Kasumi-1 (cell line): ENCODE measurements around the gene FAM131C.

Source experiments
- DNase-seq, 2 experiments: peaks; one replicate each; lab custom pipeline; 2025; lab: John Stamatoyannopoulos, UW

The FAM131C gene

DNA sequence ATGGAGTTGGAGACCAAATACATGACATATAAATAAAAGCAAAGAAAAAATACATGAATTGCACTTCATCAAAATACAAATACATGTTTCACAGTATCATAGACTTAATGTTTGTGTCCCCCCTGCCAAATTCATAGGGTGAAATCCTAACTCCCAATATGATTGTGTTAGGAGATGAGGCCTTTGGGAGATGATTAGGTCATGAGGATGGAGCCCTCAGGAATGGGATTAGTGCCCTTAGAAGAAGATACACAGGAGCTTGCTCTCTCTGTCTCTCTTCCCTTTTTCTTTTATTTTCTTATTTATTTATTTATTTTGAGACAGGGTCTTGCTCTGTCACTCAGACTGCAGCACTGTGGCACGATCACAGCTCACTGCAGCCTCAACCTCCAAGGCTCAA is 26.0 kb upstream of the FAM131C start:
- DNase-seq = no peak

DNA sequence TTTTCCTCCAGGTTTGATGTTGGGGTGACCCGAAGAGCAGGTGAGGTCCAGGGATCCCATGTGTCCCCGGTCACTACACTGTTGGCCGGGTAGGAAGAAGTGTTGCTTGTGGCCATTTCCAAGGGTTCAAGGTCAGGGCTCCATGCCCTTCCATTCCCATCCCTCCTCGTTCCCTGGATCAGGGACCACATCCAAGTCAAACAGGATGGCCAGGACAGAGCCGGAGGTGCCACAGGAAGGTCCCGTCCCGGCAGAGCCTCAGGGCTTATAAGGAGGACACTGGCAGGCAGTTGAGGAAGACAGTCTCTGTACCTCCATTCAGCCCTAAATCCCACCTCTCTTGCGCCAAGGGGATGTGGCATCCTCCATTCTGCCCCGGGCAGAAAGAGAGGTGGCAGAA is 22.0 kb upstream of the FAM131C start:
- DNase-seq = no peak

DNA sequence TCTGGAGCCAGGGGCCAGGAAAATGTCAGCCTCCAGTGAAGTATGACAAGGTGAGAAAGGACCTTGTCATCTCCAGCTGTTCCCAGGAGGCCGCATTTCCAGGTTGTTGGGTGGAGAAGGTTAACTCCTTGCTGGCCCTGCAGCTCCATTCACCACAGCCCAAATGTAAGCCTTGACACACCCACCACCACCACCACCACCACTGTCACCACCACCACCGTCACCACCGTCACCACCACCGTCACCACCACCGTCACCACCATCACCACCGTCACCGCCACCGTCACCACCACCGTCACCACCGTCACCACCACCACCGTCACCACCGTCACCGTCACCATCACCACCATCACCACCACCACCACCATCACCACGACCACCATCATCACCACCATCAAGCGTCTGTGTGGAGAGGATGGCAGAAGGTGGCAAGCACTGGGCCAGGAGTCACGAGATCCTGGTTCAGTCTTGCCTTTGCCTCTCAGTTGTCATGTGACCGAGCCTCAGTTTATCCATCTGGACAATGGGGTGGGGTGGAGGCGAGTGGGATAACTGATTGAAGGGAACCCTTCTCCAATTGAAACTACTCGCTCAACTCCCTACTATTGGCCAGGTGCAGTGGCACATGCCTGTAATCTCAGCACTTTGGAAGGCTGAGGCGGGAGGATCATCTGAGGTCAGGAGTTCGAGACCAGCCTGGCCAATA is 21.2 kb upstream of the FAM131C start:
- no peak for DNase-seq

DNA sequence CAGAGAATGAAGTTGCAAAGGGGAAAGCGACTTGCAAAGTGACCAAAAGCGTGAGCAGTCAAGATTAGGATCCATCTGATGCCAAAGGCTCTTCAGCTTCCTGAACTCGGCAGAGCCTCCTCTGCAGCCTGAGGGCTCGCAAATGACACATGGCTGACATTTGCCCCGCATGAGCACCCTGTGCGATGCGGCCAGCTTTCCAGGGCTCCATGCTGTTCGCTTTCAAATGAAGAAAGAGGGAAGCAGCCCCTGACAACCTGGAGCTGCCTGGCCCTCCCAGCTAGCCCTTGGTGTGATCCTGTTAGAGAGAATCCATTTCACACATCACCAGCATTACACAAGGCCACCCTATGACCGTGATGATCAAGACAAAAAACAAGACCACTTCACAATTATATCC is 20.2 kb upstream of the FAM131C start:
- DNase-seq = no peak

DNA sequence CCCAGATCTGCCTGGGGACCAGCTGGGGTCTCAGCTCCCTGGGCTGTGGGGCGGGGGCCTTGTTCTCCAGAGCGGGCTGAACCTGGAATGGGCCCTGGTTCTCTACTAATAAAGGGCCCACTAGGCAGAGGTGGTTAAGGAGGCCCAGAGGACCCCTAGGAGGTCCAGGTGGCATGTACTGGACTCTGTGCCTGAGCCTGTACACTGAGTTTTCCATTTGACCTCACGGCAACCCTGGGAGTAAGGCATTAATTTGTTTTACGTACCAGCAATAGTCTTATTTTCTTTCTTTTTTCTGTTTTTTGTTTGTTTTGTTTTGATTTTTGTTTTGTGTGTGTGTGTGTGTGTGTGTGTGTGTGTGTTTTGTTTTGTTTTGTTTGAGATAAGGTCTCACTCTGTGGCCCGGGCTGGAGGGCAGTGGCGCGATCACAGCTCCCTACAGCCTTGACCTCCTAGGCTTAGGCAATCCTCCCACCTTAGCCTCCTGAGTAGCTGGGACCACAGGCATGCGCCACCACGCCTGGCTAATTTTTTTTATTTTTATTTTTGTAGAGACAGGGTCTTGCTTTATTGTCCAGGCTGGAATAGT is 19.6 kb upstream of the FAM131C start:
- no peak for DNase-seq

DNA sequence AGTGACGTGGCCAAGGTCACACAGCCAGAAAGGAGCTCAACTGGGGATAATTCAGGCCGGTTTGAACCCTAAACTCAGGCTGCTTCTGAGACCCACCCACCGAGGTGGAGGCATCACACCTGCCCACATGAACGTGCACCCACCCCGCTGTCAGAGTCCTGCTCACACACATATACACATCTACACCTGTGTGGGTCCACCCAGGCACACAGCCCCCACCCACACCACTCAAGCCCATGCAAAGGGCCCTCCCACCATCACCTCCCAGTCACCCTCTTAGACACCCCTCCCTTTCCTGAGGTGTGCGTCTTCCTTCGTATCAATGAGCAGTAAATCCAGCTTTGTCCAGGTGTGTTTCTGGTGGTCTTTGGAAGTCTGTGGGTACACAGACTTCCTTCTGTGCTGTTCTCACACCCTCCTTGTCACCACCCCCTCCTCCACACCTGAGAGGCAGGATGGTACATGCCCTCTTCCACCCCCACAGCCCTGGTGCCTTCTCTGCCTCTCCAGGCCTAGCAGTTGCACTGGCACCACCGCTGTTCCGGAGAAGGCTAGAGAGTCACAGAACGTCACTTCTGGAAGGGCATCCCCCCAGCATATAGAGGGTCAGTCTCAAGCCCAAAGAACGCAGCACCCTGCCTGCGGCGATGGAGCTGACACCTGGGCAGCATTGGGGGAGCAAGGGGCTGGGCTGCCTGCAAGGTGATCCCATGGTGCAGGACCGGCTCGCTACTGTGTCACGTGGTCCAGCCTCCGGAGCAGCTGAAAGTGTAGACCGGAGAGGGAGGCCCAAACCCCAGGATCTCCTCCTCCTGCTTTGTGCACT is 18.9 kb upstream of the FAM131C start:
- DNase-seq = no peak

DNA sequence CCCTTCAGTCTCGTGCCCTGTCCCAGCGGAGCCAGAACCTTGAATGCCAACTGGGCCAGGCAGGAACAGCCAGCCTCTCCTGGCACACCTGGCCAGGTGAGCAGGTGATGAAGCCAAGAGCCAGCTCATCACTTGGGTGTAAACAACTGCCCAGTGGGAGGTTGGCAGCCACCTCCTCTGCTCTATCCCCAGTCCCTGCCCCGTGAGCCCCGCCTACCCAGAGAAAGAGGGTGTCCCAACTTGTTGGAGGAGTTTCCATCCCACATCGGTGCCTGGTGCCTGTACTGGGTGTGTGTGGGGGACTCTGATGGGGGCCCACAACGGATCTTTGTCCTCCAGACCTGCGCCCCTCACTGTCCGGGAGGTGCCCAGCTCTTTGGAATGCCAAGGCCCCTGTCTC is 17.8 kb upstream of the FAM131C start:
- no peak for DNase-seq

DNA sequence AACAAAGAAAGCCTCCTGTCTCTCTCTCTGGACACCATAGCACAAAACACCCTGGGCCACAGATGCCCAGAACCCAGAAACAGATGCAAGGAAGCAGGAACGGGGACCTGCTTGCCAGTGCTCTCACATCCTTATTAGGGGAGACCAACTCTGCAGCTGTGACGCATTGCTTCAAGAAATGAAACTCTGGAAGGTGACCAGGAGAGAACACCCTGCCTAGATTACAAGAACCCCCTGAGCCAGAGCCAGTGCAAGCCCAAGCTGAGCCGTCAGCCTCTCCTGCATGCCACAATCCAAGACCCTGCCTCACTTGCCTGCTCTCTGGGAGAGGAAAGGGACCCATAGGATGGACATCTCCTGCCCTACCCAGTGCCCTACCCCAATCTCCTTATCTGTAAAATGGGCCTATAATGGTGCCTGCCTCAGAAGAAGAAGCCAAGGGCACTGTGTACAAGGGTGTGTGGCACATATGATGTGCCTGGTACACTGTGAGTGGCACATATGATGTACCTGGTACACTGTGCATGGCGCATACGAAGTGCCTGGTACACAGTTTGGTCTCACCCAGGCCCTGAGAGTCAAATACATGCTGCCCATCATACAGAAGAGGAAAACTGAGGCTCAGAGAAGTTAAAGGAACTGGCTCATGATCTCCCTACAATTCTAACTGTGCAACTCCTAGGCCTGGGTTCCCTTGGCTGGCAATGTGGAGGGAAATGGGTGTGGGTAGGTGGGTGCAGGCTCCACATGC is 16.8 kb upstream of the FAM131C start:
- no peak for DNase-seq

DNA sequence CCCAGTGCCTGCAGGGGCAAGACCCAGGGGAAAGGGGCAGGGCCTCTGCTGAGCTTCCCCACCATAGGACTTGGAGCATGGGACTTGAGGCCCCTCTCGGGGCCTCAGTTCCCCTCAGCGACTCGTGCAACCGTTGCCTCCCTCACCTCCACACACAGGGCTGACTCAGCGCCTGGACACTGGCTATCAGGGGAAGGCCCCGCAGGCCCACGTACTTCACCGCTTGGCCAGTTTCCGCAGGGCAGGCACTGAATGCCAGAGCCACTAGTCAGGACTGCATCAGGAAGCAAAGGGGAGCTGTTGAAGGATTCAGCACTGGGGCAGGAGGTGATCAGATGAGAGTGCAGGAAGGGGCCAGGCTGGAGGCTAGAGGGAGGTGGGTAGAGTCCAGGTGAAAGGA is 15.5 kb upstream of the FAM131C start:
- no peak for DNase-seq

DNA sequence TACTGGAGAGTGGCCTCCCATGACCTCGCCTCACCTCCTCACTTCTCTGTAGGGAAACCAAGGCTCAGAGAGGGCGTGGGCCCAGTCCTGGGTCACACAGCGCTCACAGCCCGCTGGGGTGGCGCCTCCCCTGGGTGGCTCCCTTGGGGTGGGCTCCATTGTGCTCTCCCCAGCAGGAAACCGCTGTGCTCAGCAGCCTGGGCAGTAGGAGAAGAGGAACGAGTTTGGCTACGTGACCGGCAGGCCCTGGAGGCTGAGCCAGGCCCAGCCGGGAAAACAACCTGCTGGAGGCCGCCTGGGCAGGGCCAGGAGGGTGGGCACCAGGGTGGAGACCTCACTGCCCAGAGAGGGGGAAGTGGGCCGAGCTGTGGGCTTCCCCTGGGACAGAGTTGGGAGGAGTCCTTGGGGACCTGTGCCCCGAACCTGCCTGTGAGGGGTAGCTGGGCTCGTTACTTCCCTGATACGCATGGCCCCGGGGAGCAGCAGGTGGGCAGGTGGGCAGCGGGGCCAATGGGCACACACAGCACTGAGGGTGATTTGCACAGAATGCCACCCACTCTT is 15.0 kb upstream of the FAM131C start:
- no peak for DNase-seq

DNA sequence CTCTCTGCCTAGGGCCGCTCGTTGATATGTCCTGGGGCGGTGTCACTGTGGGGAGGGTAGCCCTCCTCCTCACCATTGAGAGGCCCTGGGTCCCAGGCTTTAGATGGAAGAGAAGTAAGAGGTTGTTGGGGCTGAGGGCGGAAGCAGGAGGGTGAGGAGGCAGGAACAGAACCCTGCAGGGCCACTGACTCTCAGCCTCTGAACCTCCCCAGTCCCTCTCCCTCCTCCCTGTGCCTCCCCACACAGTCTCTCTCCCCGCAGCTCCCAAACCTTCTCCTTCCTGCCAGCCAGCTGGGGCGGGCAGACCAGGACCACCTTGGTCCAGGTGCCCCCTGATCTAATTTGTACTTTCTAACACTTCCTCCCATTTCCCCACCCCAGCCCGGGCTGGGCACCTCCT is 14.3 kb upstream of the FAM131C start:
- no peak for DNase-seq

DNA sequence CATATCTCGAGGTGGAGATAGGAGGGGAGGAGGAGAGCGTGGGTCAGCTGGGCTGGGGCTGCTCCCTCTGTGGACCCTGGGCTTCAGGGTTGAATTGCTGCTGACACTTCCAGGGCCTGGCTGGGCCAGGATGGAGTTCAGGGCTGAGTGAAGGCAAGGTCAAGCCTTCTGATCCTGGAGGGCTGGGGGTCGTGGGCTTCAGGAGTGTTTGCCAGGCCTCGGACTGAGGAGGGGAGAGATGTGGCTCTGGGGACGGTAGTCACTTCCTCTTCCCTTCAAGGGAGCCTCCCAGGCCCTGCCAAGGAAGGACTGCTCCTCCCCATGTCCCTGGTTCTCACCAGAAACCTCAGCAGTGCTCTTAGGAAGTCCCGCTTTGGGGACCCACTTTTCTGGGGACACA is 12.1 kb upstream of the FAM131C start:
- peak in 1 of 2 experiments; percentile 13 for DNase-seq

DNA sequence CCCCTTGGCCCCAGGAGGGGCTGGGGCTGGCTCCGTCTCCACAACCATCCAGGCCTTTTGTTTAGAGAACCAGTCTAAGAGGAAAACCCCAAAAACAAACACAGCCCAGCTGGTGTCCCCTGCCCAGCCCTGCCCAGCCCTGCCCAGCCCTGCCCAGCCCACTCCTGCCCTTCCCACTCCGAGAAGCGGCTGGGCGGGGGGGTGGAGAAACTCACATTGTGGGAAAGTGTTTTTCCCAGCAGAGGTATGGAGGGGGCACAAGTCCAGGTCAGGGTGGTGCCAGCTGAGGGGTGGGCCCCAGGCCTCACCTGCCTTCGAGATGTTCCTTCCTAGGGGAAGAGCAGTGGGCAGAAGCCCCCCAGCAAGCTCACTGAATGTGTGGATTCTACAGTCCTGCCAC is 10.0 kb upstream of the FAM131C start:
- DNase-seq = no peak

DNA sequence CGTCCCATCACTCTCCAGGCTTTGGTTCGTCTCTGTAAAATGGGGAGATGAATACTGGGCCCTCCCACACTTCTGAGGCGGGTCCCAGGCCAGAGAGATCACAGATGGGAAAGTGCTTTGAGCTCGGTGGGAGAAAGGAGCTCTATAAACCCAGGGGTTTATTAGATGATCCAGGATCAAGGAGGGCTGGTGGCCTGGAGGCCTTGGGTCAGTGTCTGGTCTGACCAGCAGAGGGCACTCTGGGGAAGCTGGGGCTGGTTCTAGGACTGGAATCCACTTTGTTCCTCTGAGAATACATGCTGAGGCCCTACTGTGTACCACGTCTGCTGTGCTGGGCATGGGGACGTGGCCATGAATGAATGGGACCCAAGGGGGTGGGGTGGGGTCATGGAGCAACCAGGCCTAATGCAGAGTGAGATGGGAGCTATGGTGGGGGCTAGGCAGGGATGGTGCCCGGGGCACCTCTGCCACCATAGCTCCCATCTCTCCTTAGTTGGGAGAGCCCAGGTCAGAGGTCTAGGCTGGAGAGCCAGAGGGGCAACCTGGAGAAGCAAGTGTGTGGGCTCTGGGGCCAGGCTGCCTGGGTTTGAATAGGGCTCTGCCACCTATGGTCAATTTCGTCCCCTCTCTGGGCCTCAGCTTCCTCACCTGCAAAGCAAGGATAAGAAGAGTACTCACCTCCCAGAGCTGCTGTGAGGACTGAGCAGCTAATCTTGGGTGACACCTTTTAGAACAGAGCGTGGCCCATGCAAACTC is 9.0 kb upstream of the FAM131C start:
- DNase-seq = peak; percentile 47 to 58

DNA sequence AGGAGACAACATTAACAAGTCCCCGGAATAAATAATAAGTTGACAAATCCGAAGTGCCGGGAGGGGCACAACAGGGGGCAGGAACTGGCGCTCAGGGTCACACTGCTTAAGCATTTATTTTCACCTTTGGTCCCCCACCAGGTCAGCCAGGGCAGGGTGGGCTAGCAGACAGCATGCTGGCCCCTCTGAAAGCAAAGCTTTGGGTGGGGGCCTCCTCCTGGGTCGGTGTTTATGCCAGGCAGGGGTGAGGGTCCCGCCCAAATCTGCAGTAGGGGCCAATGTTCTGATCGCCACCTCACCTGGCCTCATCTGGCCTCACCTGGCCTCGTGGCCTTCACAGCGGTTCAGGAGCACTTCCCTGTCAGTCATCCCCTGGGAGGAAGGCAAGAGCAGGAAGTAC is 8.2 kb upstream of the FAM131C start:
- no peak for DNase-seq

DNA sequence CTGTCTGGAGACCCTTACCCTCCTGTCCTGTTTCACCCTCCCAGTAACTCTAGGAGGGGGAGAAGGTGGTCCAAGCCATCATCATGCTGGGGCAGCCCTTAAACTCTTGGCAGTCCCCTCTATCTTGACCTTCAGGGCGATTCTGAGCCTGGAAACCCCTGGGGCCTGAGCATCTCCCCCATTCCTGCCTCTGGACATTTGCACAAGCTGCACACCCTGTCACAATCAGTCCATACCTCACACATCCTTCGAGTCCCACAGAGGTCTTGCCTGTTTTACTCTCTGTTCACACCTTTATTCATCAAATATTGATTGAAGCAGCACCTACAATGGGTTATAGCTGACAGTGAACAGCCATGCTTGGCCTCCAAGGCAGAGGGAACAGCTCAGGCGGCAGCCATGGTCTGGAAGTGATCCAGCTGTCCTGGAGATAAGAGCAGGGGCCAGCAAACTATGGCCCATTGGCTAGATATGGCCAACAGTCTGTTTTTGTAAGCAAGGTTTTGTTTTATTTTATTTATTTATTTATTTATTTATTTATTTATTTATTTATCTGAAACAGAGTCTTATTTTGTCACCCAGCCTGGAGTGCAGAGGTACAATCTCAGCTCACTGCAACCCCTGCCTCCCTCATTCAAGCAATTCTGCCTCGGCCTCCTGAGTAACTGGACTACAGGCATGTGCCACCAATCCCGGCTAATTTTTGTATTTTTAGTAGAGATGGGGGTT is 7.1 kb upstream of the FAM131C start:
- no peak for DNase-seq

DNA sequence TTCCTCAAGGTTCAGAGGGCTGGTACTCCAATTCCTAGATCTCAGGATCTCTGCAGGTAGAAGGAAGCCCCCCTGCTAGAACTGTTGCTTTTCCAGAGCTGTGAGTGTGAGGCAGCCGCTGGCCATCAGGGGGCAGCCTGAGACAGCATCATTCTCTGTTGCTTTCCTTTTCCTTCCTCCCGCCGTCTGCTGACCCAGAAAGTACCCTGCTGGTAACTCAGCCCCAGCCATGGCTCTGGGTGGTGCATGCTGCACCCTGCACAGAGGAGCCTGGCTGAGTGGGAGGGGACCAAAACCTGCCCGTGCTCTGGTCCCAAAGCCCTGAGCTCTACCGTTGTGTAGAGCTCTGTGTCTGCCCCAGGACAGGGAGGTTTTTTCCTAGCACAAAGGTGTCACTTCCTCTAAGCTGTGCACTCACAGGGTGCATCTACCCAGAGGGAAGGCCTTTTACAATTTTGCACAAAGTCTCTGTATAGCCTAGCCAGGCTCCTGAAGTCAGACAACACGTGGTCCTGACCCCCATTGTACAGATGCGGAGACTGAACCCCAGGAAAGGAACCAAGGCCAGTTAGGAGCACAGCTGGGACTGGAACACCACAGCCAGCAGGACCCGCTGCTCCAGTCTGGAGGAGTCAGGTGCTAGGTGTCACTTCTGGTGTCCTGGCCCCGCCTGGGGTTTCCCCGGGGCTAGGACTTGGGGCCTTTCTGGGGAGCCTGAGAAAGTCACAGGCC is 5.6 kb upstream of the FAM131C start:
- peak; percentile 66 to 82 for DNase-seq

DNA sequence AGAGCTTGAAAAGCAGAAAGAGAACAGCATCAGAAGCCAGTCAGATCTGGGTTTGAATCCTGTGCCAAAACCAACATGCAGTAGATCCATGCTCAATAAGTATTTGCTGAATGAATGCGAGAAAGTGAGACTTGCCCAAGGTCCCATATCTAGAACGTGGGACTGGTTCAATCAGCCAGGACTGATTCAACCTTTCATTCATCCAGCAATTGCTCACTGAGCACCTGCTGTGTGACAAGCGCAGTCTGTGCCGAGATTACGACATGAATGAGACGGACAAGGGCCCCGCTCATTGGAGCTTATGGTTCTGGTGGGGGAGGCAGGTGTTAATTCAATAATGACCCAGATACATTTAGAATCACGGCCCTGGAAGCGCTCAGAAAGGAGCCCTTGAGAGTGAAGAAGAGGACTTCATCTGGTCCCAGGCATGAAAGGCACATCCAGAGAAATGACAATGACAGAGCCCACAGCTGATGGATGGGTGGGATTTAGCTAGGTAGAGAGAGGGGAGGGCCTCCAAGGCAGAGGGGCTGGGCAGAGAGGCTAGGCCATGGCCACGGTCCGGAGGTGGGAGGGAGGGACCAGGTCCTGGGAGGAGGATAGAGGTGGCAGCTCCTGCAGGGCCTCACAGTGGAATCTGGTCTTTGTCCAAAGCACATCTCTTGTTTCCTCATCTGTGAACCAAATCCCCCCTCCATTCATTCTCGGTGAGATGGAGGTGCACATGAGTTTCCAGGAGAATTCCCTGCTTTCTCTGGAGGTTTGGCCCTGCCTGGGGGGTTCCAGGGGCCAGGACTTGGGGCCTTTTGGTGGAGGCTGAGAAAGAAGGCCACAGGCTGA is 4.2 kb upstream of the FAM131C start:
- no peak for DNase-seq

DNA sequence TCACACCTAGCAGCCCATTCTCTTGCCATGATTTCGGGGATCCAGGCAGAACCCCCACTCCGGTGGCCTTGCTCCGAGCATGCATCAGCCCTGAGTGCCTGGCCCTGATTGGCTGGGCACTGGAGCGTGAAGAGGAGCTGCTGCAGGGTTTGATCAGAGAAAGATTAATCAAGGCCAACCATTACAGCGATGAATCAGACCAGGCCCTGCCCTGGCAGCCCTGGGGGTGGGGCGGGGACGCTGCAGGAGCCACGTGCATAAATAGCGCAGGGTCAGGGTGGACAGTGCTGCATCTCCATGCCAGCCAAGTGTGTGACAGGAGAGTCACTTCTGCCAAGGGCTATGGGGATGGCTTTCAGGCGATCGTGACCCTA is 3.4 kb upstream of the FAM131C start:
- no peak for DNase-seq
